ENCODE measurements around the gene PREX1.
"Not testable (repeated sequence)": the region's sequence is repeated elsewhere in the genome, so short reads cannot be mapped to it uniquely, and the experiment has no call there.

The PREX1 gene

GRCh38 chr20:48782053-48782452 lies 45.7 kb downstream of the PREX1 start:
- no peak overlapping the region for H3K4me3 ChIP-seq
- H3K27ac ChIP-seq, result no peak overlapping the region
- TF ChIP-seq Cebpa-rat (IDR thresholded peaks at IDR 0.05), result no peak
- peak overlapping the region; percentile 60 for H3K4me2 ChIP-seq
- H3K27me3 ChIP-seq, result no peaks in the 10 kb centered on the region
- H3K9ac ChIP-seq, result no peak overlapping the region
- H4K20me1 ChIP-seq, result no peaks in the 10 kb centered on the region
- H3K36me3 ChIP-seq, result no peaks in the 10 kb centered on the region
- H3K4me1 ChIP-seq, result peaks cover 62% of the 10 kb centered on the region
- H3K9me3 ChIP-seq, result no peaks in the 10 kb centered on the region

GRCh38 chr20:48781634-48782033 lies 46.2 kb downstream of the PREX1 start:
- Histone ChIP-seq H3K4me3 (no peak overlapping the region), H3K9ac (no peak overlapping the region), H3K9me3 (no peaks in the 10 kb centered on the region), H3K4me1 (peaks cover 62% of the 10 kb centered on the region), H4K20me1 (no peaks in the 10 kb centered on the region), H3K36me3 (no peaks in the 10 kb centered on the region), H3K27me3 (no peaks in the 10 kb centered on the region), H3K4me2 (peak overlapping the region; percentile 60), H3K27ac (no peak overlapping the region)
- no peak for TF ChIP-seq Cebpa-rat (IDR thresholded peaks at IDR 0.05)

- Histone ChIP-seq H3K4me3 (no peak overlapping the region), H3K9me3 (peaks cover 14% of the 10 kb centered on the region), H3K4me2 (no peak overlapping the region), H3K27me3 (no peaks in the 10 kb centered on the region), H3K4me1 (peaks cover 48% of the 10 kb centered on the region), H3K27ac (no peak overlapping the region), H3K36me3 (no peaks in the 10 kb centered on the region), H3K9ac (no peak overlapping the region), H4K20me1 (no peaks in the 10 kb centered on the region)
- no peak for TF ChIP-seq Cebpa-rat (IDR thresholded peaks at IDR 0.05)
These were observed 48.4 kb downstream of the PREX1 start for GRCh38 chr20:48779435-48779834.

- H3K9ac ChIP-seq, result no peak overlapping the region
- no peak overlapping the region for H3K27ac ChIP-seq
- no peaks in the 10 kb centered on the region for H4K20me1 ChIP-seq
- TF ChIP-seq Cebpa-rat (IDR thresholded peaks at IDR 0.05), result no peak
- H3K4me2 ChIP-seq, result no peak overlapping the region
- H3K9me3 ChIP-seq, result peaks cover 14% of the 10 kb centered on the region
- H3K36me3 ChIP-seq, result no peaks in the 10 kb centered on the region
- no peak overlapping the region for H3K4me3 ChIP-seq
- peaks cover 48% of the 10 kb centered on the region for H3K4me1 ChIP-seq
- no peaks in the 10 kb centered on the region for H3K27me3 ChIP-seq
These were observed 50.0 kb downstream of the PREX1 start for GRCh38 chr20:48777821-48778220.

DNA sequence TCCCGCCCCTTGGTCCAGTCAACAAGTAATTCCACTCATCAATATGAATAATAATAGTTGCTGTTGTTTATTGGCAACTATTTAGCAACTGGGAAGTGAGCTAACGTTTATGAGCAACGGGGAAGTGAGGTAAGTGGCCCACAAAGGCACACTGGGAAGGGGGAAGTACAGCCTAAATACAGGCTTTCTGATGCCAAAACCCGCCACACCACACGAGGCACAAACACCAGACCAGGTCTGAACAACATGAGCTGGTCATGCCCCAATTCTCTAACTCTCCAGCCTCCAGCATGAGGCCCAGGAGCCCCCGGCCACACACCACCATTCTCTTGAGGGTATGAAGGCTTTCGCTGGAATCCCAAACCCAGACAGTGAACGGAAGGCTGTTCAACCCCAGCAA lies 50.8 kb downstream of the PREX1 start:
- no peak overlapping the region for H3K4me2 ChIP-seq
- H4K20me1 ChIP-seq, result no peaks in the 10 kb centered on the region
- no peaks in the 10 kb centered on the region for H3K27me3 ChIP-seq
- no peak overlapping the region for H3K27ac ChIP-seq
- peaks cover 48% of the 10 kb centered on the region for H3K4me1 ChIP-seq
- H3K9me3 ChIP-seq, result peaks cover 14% of the 10 kb centered on the region
- no peak overlapping the region for H3K9ac ChIP-seq
- no peak overlapping the region for H3K4me3 ChIP-seq
- H3K36me3 ChIP-seq, result no peaks in the 10 kb centered on the region
- no peak for TF ChIP-seq Cebpa-rat (IDR thresholded peaks at IDR 0.05)

DNA sequence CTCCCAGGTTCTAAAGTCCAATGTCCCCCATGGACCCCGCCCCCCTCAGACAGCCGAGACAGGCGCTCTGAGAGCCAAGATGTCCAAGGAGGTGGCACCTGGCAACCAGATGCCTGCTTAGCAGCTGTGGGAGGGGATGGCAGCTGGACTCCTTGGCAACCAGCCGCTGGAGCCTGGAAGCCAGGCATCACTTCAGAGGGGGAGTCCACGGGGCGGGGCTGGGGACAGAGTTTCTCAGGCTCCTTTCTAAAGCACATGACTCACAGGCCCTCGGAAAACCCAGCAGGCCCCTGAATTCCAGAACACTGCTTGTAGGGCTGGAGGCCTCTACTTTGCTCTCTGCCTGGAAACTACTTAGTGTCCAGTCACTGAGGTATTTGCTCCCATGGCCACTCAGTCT lies 51.5 kb downstream of the PREX1 start:
- Histone ChIP-seq H3K27me3 (no peaks in the 10 kb centered on the region), H4K20me1 (no peaks in the 10 kb centered on the region), H3K36me3 (no peaks in the 10 kb centered on the region), H3K4me1 (peaks cover 48% of the 10 kb centered on the region), H3K9ac (no peak overlapping the region), H3K4me2 (no peak overlapping the region), H3K4me3 (no peak overlapping the region), H3K9me3 (peaks cover 14% of the 10 kb centered on the region), H3K27ac (no peak overlapping the region)
- TF ChIP-seq Cebpa-rat (IDR thresholded peaks at IDR 0.05), result no peak

- not testable (repeated sequence) for H3K4me2 ChIP-seq, H3K36me3 ChIP-seq, H3K9ac ChIP-seq, H3K27ac ChIP-seq, H3K4me3 ChIP-seq, H3K27me3 ChIP-seq, H4K20me1 ChIP-seq
- H3K4me1 ChIP-seq, result peaks cover 47% of the 10 kb centered on the region
- peaks cover 14% of the 10 kb centered on the region for H3K9me3 ChIP-seq
These were observed 52.3 kb downstream of the PREX1 start for GRCh38 chr20:48775545-48775944.

GRCh38 chr20:48774696-48775095 lies 53.1 kb downstream of the PREX1 start:
- Histone ChIP-seq H3K36me3 (no peaks in the 10 kb centered on the region), H3K9ac (no peak overlapping the region), H3K4me2 (peak overlapping the region; percentile 79), H3K9me3 (peaks cover 14% of the 10 kb centered on the region), H3K27me3 (no peaks in the 10 kb centered on the region), H3K4me3 (no peak overlapping the region), H4K20me1 (no peaks in the 10 kb centered on the region), H3K27ac (peak overlapping the region; percentile 45), H3K4me1 (peaks cover 47% of the 10 kb centered on the region)
- TF ChIP-seq Cebpa-rat (IDR thresholded peaks at IDR 0.05), result no peak

DNA sequence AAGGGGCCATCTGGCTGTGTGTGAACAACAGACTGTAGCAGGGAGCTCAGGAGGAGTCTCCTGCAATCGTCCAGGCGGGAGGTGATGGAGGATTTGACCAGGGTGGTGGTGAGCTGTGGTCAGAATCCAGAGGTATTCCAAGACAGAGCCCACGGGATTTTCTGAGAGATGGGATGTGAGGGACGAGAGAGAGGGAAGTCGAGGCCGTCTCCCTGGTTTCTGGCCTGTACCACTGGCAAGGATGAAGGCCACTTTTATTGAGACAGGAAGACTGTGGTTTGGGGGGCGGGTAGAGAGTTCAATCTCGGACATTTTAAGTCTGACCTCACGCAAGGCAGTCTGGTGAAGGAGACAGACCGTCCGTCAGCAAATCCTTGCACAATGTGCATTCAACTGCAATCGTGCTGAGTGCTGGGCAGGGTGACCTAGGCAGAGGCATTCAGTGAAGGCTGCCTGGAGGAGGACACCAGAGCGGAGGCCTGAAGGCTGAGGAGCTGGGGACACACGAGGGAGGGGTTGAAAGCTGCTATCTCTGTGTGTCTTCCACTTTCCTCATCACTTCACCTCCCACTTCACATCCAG lies 53.9 kb downstream of the PREX1 start:
- no peaks in the 10 kb centered on the region for H3K36me3 ChIP-seq
- peak overlapping the region; percentile 4; the same call in 1 of the 2 replicates for H3K9ac ChIP-seq
- no peak overlapping the region for H3K4me3 ChIP-seq
- no peak for TF ChIP-seq Cebpa-rat (IDR thresholded peaks at IDR 0.05)
- peaks cover 14% of the 10 kb centered on the region for H3K9me3 ChIP-seq
- peak overlapping the region; percentile 45 for H3K27ac ChIP-seq
- H3K4me2 ChIP-seq, result peak overlapping the region; percentile 79
- no peaks in the 10 kb centered on the region for H4K20me1 ChIP-seq
- H3K27me3 ChIP-seq, result no peaks in the 10 kb centered on the region
- H3K4me1 ChIP-seq, result peaks cover 53% of the 10 kb centered on the region

DNA sequence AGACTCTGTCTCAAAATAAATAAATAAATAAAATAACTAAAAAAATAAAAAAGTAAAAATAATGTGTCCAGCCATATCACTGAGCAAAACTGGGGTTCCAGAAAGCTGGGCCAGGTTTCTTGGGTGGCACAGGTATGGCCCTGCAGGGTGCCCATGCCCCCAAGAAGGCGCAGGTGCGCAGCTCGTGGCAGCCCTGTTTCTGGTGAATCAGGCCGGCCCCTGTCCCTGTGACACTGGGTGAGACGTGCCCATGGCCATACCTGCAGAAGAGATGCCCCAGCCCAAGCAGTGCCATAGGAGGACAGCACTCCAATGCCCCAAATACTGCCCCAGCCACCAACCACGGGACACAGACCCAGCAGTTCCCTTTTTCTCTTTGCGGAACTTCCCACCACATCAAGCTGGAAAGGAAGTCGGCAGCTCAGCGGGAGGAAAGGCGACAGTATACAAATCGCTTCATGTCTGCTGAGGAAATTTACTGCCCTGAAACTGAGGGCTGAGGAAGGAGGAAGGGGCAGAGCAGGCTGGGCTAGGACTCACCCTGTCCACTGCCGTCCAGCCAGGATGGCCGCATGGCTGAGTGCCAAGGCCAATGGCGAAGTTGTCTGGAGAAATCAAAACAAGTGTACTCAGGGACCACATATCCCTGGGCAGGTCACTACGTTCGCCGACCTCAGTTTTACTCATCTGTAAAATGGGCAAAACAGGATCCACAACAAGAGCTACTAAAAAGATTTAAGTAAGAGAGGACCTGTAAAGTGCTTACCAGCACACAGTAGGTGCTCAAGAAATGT lies 55.4 kb downstream of the PREX1 start:
- Histone ChIP-seq H3K27me3 (no peaks in the 10 kb centered on the region), H3K9me3 (peaks cover 14% of the 10 kb centered on the region), H3K4me3 (no peak overlapping the region), H3K4me2 (peak overlapping the region; percentile 79), H4K20me1 (no peaks in the 10 kb centered on the region), H3K9ac (no peak overlapping the region), H3K27ac (0 out of 2 replicates have a peak overlapping the region, but pooled peaks have one; percentile 45), H3K36me3 (no peaks in the 10 kb centered on the region), H3K4me1 (peaks cover 61% of the 10 kb centered on the region)
- no peak for TF ChIP-seq Cebpa-rat (IDR thresholded peaks at IDR 0.05)
